GM23338 (cell line): Measurements from ENCODE around the gene DCAF11. TPM values are rescaled to one million over a fixed set of nuclear protein-coding genes. Genes with fewer than 3 reads are reported as not detected.

Source experiments
- ATAC-seq: fragments of 200-7000 bp; cut with Tn5 transposase; 3 replicates; pipeline ENCODE4 v1.9.1; 2020
- DNase-seq: peaks from one replicate; pipeline ENCODE4 v3.0.0-alpha.2; 2015; ENCODE audit warnings: low spot score
- H2AFZ ChIP-seq: fragments of 200-600 bp; sonication (generic); 2 replicates; pipeline ENCODE4 v1.8.0; 2016; ENCODE audit warnings: antibody characterized with exemption, mild to moderate bottlenecking, moderate library complexity
- H3F3A ChIP-seq: fragments of 200-600 bp; sonication (generic); replicated peaks from 2 replicates; pipeline ENCODE4 v1.8.0; 2017; ENCODE audit warnings: antibody characterized with exemption, mixed run types, low read depth
- H3K27ac ChIP-seq: fragments of 200-600 bp; sonication (generic); 2 replicates; pipeline ENCODE4 v1.6.1; 2016; ENCODE audit warnings: low read depth
- H3K27me3 ChIP-seq: fragments of 200-600 bp; sonication (generic); 2 replicates; pipeline ENCODE4 v1.8.0; 2016; ENCODE audit warnings: mild to moderate bottlenecking, mixed run types, moderate library complexity; ENCODE audit not compliant: insufficient read depth
- H3K36me3 ChIP-seq: fragments of 200-600 bp; sonication (generic); 2 replicates; pipeline ENCODE4 v1.8.0; 2016; ENCODE audit warnings: mild to moderate bottlenecking; ENCODE audit not compliant: insufficient read depth
- H3K4me1 ChIP-seq: fragments of 200-600 bp; sonication (generic); 2 replicates; pipeline ENCODE4 v1.8.0; 2016; ENCODE audit warnings: mild to moderate bottlenecking, moderate library complexity; ENCODE audit not compliant: insufficient read depth
- H3K4me2 ChIP-seq: fragments of 200-600 bp; sonication (generic); 2 replicates; pipeline ENCODE4 v1.7.1; 2017; ENCODE audit warnings: mixed run types
- H3K4me3 ChIP-seq: fragments of 200-600 bp; sonication (generic); 2 replicates; pipeline ENCODE4 v1.6.1; 2016; ENCODE audit warnings: mixed run types
- H3K79me2 ChIP-seq: fragments of 200-600 bp; sonication (generic); replicated peaks from 2 replicates; pipeline ENCODE4 v1.8.0; 2017; ENCODE audit warnings: mild to moderate bottlenecking; ENCODE audit not compliant: insufficient read depth
- H3K9me2 ChIP-seq: fragments of 200-600 bp; sonication (generic); 2 replicates; pipeline ENCODE4 v1.8.0; 2017; ENCODE audit not compliant: insufficient read depth
- H4K20me1 ChIP-seq: fragments of 200-600 bp; sonication (generic); replicated peaks from 2 replicates; pipeline ENCODE4 v1.8.0; 2017; ENCODE audit warnings: mild to moderate bottlenecking; ENCODE audit not compliant: insufficient read depth
- H3K27ac Mint-ChIP-seq: 2 replicates; pipeline ENCODE4 v1.8.0; 2020; ENCODE audit warnings: inconsistent platforms, mild to moderate bottlenecking, moderate library complexity, mixed read lengths
- H3K27me3 Mint-ChIP-seq: 3 replicates; pipeline ENCODE4 v1.8.0; 2022; ENCODE audit warnings: low read depth, mild to moderate bottlenecking, moderate library complexity, mixed read lengths, inconsistent platforms; ENCODE audit not compliant: insufficient read depth, poor library complexity
- H3K36me3 Mint-ChIP-seq: 3 replicates; pipeline ENCODE4 v1.8.0; 2021; ENCODE audit warnings: low read depth, mild to moderate bottlenecking, inconsistent platforms, moderate library complexity, mixed read lengths
- H3K4me1 Mint-ChIP-seq: 3 replicates; pipeline ENCODE4 v1.8.0; 2020; ENCODE audit warnings: mild to moderate bottlenecking, inconsistent platforms, mixed read lengths
- H3K4me3 Mint-ChIP-seq: 3 replicates; pipeline ENCODE4 v1.8.0; 2021; ENCODE audit warnings: moderate library complexity, mild to moderate bottlenecking, inconsistent platforms, mixed read lengths
- H3K9me3 Mint-ChIP-seq: 3 replicates; pipeline ENCODE4 v1.8.0; 2020; ENCODE audit warnings: moderate library complexity, mild to moderate bottlenecking, inconsistent platforms, mixed read lengths
- CTCF ChIP-seq, 2 experiments: fragments of 200-600 bp in 1 of 2; sonication (generic) in 1 of 2; conservative IDR thresholded peaks; 2 replicates each; pipeline versions ENCODE4 v1.5.1 to v1.6.1; 2016 to 2017; ENCODE audit warnings: antibody characterized with exemption in 2 of 2, low read depth in 2 of 2, mild to moderate bottlenecking in 2 of 2, moderate library complexity in 1 of 2
- EZH2 ChIP-seq: fragments of 200-600 bp; sonication (generic); IDR thresholded peaks from one replicate; pipeline ENCODE4 v1.8.0; 2017; ENCODE audit warnings: antibody characterized with exemption, mild to moderate bottlenecking, low read depth; ENCODE audit not compliant: unreplicated experiment
- EZH2phosphoT487 ChIP-seq: fragments of 200-600 bp; sonication (generic); IDR thresholded peaks from one replicate; pipeline ENCODE4 v1.8.1; 2018; ENCODE audit warnings: antibody characterized with exemption; ENCODE audit not compliant: unreplicated experiment
- JUNB ChIP-seq: IDR thresholded peaks from one replicate; pipeline ENCODE4 v1.6.1; 2016; ENCODE audit warnings: antibody characterized with exemption; ENCODE audit not compliant: unreplicated experiment
- NANOG ChIP-seq: IDR thresholded peaks from 2 replicates; pipeline ENCODE4 v1.6.1; 2016; ENCODE audit warnings: antibody characterized with exemption, borderline replicate concordance
- POLR2AphosphoS5 ChIP-seq: IDR thresholded peaks from 2 replicates; pipeline ENCODE4 v1.6.1; 2016; ENCODE audit warnings: antibody characterized with exemption, low read depth
- REST ChIP-seq: IDR thresholded peaks from one replicate; pipeline ENCODE4 v1.6.1; 2018; ENCODE audit warnings: antibody characterized with exemption; ENCODE audit not compliant: unreplicated experiment
- STAT1 ChIP-seq: IDR thresholded peaks from one replicate; pipeline ENCODE4 v1.6.1; 2016; ENCODE audit warnings: antibody characterized with exemption; ENCODE audit not compliant: unreplicated experiment
- ZNF462 ChIP-seq: fragments of 250-450 bp; sonication (Bioruptor Pico); IDR thresholded peaks from 2 replicates; pipeline ENCODE4 v1.5.0; 2020; ENCODE audit warnings: mild to moderate bottlenecking, moderate library complexity
- polyA plus RNA-seq: library from polyadenylated mRNA; unstranded; fragments of >200 nt; fragmentation: Nextera tagmentation; extraction: Ambion mirVana; gene quantifications from 2 replicates; pipeline ENCODE4 v1.2.1, GENCODE V29; 2016
- total RNA-seq: library from RNA; depleted of rRNA; stranded (reverse); fragments of >200 nt; shearing (Covaris generic); gene quantifications from 2 replicates; pipeline ENCODE4 v1.2.3, GENCODE V29; 2014

The DCAF11 gene
- total and polyA plus RNA-seq, 2 experiments from 2014 or later = 18.6 to 93.2 TPM

GRCh38 chr14:24079491-24080141, 35.0 kb upstream of the DCAF11 start:
- Mint-ChIP-seq H3K4me3 (peak overlapping the region; percentile 76; the same call in 2 of the 3 replicates), H3K27ac (no peak overlapping the region), H3K27me3 (peaks cover 31% of the 10 kb centered on the region), H3K4me1 (peaks cover 44% of the 10 kb centered on the region), H3K9me3 (no peaks in the 10 kb centered on the region), H3K36me3 (no peaks in the 10 kb centered on the region; the same call in 2 of the 3 replicates)
- ATAC-seq (peak; percentile 43), DNase-seq (peak; percentile 90)
- TF ChIP-seq ZNF462 (CRISPR knock-in tag) (no peak), POLR2AphosphoS5 (0 out of 2 replicates have a peak, but pooled peaks have one; percentile 23)
- no peaks in the 10 kb centered on the region for H3K36me3 ChIP-seq
- no peaks in the 10 kb centered on the region for H4K20me1 ChIP-seq
- peaks cover 19% of the 10 kb centered on the region for H3K4me1 ChIP-seq
- H3K4me2 ChIP-seq = peak overlapping the region; percentile 95; the same call in 1 of the 2 replicates
- H3K27me3 ChIP-seq = peaks cover 14% of the 10 kb centered on the region; the same call in 1 of the 2 replicates
- H3K79me2 ChIP-seq = no peaks in the 10 kb centered on the region
- H3F3A ChIP-seq = peaks cover 15% of the 10 kb centered on the region; the same call in 1 of the 2 replicates
- H3K27ac ChIP-seq = no peak overlapping the region
- no peaks in the 10 kb centered on the region for H3K9me2 ChIP-seq
- H2AFZ ChIP-seq = no peak overlapping the region
- H3K4me3 ChIP-seq = peak overlapping the region; percentile 83; the same call in 1 of the 2 replicates

GRCh38 chr14:24080142-24080530, 34.4 kb upstream of the DCAF11 start:
- ATAC-seq = no peak
- H3K79me2 ChIP-seq = no peaks in the 10 kb centered on the region
- no peaks in the 10 kb centered on the region for H3K9me2 ChIP-seq
- H3K4me3 ChIP-seq = peak overlapping the region; percentile 83
- no peaks in the 10 kb centered on the region for H4K20me1 ChIP-seq
- no peak for DNase-seq
- Mint-ChIP-seq H3K27me3 (peaks cover 35% of the 10 kb centered on the region), H3K4me1 (peaks cover 44% of the 10 kb centered on the region), H3K4me3 (peak overlapping the region; percentile 76), H3K9me3 (no peaks in the 10 kb centered on the region), H3K27ac (no peak overlapping the region), H3K36me3 (no peaks in the 10 kb centered on the region; the same call in 2 of the 3 replicates)
- no peak overlapping the region for H3K27ac ChIP-seq
- peak overlapping the region; percentile 95 for H3K4me2 ChIP-seq
- peaks cover 15% of the 10 kb centered on the region; the same call in 1 of the 2 replicates for H3F3A ChIP-seq
- peaks cover 14% of the 10 kb centered on the region; the same call in 1 of the 2 replicates for H3K27me3 ChIP-seq
- no peaks in the 10 kb centered on the region for H3K36me3 ChIP-seq
- peaks cover 19% of the 10 kb centered on the region for H3K4me1 ChIP-seq
- H2AFZ ChIP-seq = peak overlapping the region; percentile 94; the same call in 1 of the 2 replicates
- TF ChIP-seq CTCF (conservative IDR thresholded peaks at IDR 0.05; ENCODE audit: low read depth in 2 of 2) = no peak
- no peak for TF ChIP-seq EZH2
- no peak for TF ChIP-seq EZH2phosphoT487
- no peak for TF ChIP-seq REST
- no peak for TF ChIP-seq NANOG
- TF ChIP-seq JUNB = no peak
- TF ChIP-seq STAT1 = no peak
